GM21723 (cell line): Measurements from ENCODE around the gene TPK1.
A peak's percentile ranks its signal among the peaks of the same experiment; 100 is the strongest.
"Not testable (repeated sequence)": the region's sequence is repeated elsewhere in the genome, so short reads cannot be mapped to it uniquely, and the experiment has no call there.

Experiments used
- ATAC-seq: cut with Tn5 transposase; IDR thresholded peaks from one replicate; pipeline ENCODE4 v1.9.1; 2021; ENCODE audit warnings: mild to moderate bottlenecking, moderate library complexity; ENCODE audit not compliant: unreplicated experiment

Gene TPK1

GRCh38 chr7:144780071-144780608 is 55.7 kb downstream of the TPK1 start:
- no peak for ATAC-seq

GRCh38 chr7:144777889-144778288 is 58.0 kb downstream of the TPK1 start:
- ATAC-seq: not testable (repeated sequence)

- no peak for ATAC-seq
These were observed 58.6 kb downstream of the TPK1 start for GRCh38 chr7:144777005-144777839.

DNA sequence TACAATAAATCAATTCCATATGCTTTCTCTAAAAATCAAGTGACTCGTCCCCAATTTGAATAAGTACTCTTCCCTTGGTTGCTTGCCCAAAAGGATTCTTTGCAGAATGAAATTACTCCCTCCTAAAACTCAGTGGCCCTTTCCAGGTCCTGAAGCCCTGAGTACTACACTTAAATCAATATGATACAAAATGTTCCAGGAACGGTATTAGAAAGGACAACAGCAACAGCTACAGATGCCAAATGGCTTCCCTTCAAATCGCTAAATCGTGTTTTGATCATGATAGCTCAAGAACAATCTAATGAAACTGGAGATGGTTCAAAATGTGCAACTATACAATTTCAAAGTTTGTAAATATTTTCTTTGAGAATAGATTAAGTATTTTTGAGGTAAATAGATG is 59.4 kb downstream of the TPK1 start:
- ATAC-seq: no peak

DNA sequence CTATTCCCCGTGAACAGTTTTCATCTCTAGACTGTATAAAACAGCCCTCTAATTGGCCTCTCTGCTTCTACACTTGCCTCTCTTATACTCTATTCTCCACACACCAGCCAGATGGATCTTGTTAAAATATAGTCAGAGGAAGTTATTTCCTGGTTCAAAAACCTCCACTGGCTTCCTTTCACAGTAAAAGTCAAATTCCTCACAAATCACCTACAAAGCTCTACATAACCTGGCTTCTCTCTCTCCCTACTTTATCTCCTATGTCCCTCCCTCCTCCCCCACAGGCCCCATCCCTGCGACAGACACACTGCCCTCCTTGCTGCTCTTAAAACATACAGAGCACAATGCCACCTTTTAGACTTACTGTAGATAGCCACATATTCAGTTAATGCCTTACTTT is 60.1 kb downstream of the TPK1 start:
- no peak for ATAC-seq

DNA sequence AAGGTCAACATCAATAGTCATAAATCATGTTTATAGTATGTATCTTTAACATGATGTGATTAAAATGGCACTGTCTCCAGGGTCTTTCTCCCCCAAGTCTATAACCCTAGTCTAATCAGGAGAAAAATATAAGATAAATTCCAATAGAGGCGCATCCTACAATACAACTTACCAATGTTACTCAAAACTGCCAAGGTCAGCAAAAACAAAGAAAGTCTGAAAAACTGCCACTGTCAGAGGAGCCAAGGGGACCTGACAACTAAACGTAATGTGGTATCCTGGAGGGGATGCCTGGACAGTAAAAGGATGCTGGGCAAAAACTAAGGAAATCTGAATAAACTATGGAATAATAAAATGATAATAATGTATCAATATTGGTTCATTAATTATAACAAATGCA is 63.9 kb downstream of the TPK1 start:
- ATAC-seq: no peak

DNA sequence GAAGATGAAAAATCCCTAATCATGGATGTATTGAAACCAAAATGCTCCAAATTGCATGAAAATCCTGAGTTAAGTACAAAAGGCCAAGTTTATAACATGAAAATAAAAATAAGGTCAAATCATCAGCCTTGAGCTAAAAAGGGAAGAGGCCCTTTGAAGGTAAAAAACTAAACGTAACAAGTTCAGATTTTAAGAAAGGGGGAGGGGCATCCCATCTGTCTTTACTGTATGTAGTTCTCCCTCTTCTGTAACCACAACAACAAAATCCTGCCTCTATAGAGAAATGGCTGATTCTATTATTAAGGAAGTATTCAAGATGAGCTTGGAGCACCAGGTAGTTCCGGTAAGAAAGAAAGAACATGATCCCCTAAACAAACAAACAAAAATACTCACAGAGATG is 64.7 kb downstream of the TPK1 start:
- no peak for ATAC-seq

- ATAC-seq: no peak
These were observed 66.5 kb downstream of the TPK1 start for GRCh38 chr7:144769352-144769751.

DNA sequence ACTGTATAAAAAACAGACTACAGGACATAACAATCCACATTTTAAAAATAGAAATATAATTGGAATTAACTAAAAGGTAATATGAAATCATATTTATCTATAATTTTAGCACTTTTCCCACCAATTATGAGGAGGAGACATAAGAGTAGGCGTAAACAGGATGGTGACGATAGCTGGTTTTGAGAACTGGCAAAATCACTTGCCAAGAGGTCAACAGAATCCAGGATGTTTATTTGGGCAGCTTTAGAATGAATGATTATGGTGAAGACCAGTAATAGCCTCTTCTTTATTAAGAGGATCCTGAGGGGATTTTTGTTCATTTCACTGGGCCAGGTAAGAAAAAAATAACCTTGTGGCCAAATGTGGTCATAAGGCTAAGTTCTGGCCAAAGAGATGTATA is 67.2 kb downstream of the TPK1 start:
- ATAC-seq: no peak

GRCh38 chr7:144763291-144763690 is 72.6 kb downstream of the TPK1 start:
- no peak for ATAC-seq

- no peak for ATAC-seq
These were observed 73.0 kb downstream of the TPK1 start for GRCh38 chr7:144762853-144763252.

GRCh38 chr7:144761493-144761892 is 74.4 kb downstream of the TPK1 start:
- no peak for ATAC-seq

DNA sequence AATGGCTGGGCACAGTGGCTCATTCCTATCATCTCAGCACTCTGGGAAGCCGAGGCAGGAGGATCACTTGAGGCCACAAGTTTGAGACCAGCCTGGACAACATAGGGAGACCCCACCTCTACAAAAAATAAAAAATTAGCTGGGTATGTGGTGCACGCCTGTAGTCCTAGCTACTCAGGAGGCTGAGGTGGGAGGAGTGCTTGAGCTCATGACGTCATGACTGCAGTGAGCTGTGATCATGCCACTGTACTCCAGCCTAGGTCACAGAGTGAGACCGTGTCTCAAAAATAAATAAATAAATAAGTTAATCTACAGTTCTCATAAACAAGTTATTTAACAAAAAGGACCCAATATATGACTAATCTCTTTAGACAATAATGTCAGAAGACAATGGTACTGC is 76.2 kb downstream of the TPK1 start:
- ATAC-seq: no peak

GRCh38 chr7:144747936-144748335 is 87.9 kb downstream of the TPK1 start:
- ATAC-seq: no peak

DNA sequence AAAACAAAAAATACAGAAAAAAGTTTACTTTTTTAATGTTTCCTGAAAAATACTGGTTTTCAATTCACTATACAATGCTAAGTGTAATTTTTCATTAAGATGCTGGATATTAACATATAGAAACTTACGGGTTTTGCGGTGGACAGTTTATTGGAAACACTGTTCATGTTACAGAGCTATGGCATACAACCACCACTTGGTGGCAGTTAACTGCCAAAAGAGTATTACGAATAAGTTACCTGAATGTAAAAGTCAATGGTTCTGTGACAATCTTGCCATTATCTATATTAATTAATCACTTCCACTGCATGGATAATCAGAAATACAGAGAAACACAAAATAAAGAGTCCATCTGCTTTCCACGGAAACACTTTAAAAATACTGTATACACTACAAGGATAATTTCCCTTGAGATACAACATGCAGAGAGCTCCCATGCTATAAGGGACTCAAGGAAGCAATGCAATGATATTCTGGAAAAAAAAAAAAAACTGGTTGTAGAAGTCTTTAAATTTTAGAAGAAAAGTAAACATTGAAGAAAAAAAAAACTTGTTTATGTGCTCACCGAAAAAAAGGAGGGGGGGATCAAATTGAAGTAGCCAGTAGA is 97.0 kb downstream of the TPK1 start:
- peak; percentile 92 for ATAC-seq

DNA sequence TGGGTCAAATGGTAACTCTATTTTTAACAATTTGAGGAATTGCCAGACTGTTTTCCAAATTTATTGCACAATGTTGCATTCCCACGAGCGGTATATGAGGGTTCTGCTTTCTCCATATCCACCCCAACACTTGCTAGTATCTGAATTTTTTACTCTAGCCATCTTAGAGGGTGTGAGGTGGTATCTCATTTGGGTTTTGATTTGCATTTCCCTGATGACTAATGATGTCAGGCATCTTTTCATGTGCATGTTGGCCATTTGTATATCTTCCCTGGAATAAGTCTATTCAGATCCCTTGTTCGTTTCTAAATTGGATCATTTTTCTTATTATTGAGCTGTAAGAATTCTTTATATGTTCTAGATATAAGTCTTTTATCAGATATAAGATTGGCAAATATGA is 97.7 kb downstream of the TPK1 start:
- no peak for ATAC-seq

- no peak for ATAC-seq
These were observed 98.9 kb downstream of the TPK1 start for GRCh38 chr7:144736880-144737493.

GRCh38 chr7:144735505-144736276 is 100.2 kb downstream of the TPK1 start:
- no peak for ATAC-seq

GRCh38 chr7:144731661-144732351 is 104.0 kb downstream of the TPK1 start:
- ATAC-seq: no peak

- ATAC-seq: no peak
These were observed 105.6 kb downstream of the TPK1 start for GRCh38 chr7:144730224-144730623.

GRCh38 chr7:144729226-144729625 is 106.6 kb downstream of the TPK1 start:
- no peak for ATAC-seq
